ENCODE measurements around the gene STARD5.

STARD5 gene

GRCh38 chr15:81289910-81290309 is 34.0 kb downstream of the STARD5 start:
- no peak for DNase-seq

DNA sequence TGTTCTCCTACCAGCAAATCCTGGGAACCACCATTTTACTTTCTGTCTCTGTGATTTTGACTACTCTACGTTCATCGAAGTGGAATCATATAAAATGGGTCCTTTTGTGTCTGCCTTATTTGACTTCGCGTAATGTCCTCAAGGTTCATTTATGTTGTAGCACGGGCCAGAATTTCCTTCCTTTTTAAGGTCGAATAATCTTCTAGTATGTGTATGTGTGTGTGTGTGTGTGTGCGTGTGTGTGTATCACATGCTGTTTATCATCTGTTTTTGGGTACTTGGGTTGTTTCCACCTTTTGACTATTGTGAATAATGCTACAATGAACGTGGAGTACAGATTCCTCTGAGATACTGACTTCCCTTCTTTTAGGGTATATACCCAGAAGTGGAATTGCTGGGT is 35.3 kb downstream of the STARD5 start:
- no peak for DNase-seq

DNA sequence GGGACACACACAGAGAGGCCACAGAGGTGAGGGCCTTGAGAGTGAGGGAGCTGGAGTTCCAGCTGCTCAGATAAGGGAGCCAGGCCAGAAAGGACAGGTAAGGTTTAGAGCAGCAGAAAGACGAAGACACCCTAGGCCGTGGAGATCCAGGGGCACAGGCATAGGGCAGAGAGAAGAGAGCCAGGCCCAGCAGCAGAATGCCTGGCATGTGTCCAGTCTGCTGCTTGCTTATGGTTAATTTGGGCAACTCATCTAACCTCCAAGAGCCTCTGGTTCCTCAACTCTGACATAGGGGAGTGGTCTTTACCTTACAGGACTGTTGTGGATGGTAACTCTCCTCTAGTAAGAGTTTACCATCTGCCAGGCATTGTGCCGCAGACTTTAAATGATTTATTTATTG is 35.9 kb downstream of the STARD5 start:
- DNase-seq = no peak

- DNase-seq = no peak
Observed at GRCh38 chr15:81286621-81287121, 37.3 kb downstream of the STARD5 start.

GRCh38 chr15:81285461-81285860 is 38.5 kb downstream of the STARD5 start:
- no peak for DNase-seq

- no peak for DNase-seq
Observed at GRCh38 chr15:81284256-81285031, 39.5 kb downstream of the STARD5 start.

- no peak for DNase-seq
Observed at GRCh38 chr15:81282911-81283310, 41.0 kb downstream of the STARD5 start.

GRCh38 chr15:81282606-81282895 is 41.4 kb downstream of the STARD5 start:
- DNase-seq = no peak

- no peak for DNase-seq
Observed at GRCh38 chr15:81281766-81282605, 42.0 kb downstream of the STARD5 start.

- DNase-seq = no peak
Observed at GRCh38 chr15:81281456-81281735, 42.5 kb downstream of the STARD5 start.

- peak; percentile 50 for DNase-seq
Observed at GRCh38 chr15:81280696-81281455, 43.1 kb downstream of the STARD5 start.

DNA sequence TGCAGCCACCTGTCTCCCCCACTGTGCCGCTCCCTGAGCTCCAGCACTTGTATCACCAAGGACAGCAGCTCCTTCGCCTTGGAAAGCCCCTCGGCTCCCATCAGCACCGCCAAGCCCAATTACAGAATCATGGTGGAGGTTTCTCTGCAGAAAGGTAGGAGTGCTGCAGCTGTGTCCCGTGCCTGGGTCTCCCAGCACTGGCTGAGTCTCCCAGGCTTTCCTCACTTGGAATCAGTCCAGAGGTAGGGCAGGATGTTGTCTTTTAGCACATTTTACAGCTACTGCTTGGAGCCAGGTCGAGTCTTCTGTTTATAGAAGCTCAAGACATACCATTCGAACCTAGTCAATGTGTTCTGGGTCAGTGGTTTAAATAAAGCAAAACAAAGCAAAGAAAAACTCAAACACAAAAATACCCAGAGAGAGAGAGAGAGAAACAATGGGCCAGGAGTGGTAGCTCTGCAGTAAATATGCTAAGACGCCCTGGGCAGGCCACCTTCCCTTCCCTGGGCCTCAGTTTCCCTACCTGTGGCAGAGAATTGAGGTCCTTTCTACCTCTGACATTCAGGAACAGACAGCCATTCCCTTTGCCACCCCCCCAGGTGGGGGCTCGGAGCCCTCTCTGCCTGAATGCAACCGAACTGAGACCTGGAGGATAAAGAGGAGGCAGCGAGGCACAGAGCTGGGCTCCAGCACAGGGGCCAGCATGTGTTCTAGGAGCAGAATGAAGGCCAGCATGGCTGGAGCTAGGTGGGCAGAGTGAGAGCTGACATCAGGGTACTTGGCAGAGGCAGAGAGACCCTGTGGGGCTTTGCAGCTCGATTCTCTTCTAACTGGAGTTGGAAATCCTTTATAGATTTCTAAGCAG is 44.1 kb downstream of the STARD5 start:
- no peak for DNase-seq

GRCh38 chr15:81278306-81279029 is 45.5 kb downstream of the STARD5 start:
- no peak for DNase-seq

DNA sequence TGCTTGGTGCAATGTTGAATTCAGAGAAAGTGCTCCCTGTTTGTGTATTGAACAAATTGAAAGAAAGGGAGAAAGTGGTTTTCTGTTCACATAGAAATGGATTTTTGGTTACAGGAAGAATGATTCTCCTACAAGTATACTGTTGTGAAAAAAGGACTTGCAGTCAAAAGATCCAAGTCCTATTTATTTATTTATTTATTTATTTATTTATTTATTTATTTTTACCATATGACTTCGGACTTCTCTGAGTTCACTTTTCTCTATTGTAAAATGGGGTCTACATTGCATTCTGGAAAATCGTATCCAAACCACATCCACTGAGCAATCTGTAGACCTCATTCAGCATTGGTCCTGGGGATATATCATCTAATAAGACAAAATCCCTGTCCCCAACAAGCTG is 46.1 kb downstream of the STARD5 start:
- DNase-seq = no peak

- no peak for DNase-seq
Observed at GRCh38 chr15:81276967-81277366, 47.0 kb downstream of the STARD5 start.

GRCh38 chr15:81275711-81276392 is 48.1 kb downstream of the STARD5 start:
- no peak for DNase-seq

DNA sequence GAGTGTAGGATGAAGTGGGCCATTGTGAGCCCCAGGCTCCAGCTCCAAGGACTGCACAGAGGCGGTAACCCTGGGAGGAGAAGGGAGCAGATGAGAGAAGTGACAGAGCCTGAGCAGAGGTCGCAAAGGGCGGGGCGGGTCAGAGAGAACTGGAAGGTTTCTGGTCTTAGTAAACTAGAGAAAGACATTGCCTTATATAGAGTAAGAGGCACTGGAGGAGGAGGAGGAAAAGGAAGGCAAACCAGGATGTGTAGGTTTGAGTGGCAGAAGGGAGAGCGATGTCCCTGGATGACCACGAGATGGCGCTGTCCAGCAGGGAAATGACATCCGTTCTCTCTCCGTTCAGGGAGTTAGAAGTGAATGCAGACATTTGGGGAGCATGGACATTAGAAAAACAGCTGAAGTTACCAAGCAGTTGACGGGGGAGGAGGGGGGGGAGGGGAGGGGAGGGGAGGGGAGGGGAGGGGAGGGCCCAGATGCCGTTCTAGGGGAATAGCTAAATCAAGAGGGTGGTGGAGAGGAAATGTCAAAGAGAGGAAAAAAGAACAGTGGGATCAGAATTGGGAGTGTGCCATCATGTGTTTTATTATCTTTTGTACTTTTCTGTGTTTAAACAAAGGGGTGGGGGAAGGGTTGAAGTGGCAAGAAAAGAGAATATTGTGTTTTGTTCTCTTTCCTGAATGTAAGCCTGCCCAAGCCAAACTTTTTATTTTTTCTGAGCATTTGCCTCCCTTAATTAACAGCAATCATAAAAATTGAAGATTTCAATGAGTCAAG is 48.8 kb downstream of the STARD5 start:
- DNase-seq = peak; percentile 87

GRCh38 chr15:81274255-81274654 is 49.7 kb downstream of the STARD5 start:
- no peak for DNase-seq

DNA sequence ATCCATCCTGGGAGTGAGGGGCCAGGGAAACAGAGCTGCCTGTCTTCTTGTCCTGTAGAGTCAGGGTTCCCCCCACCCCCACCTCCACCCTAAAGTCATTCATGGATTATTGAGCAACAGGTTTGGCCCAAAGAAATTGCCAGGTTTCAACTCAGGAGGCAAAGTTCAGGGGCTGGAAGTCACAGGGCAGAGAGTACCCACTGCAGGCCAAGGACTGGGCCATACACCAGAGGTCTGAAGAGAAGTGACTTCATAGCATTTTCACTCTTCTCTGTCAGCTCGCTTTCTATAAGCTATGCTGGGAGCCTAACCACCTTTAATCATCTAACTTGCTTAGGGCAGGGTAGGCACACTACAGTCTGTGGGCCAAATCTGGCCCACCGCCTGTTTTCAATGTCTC is 50.1 kb downstream of the STARD5 start:
- no peak for DNase-seq

GRCh38 chr15:81273200-81273599 is 50.7 kb downstream of the STARD5 start:
- DNase-seq = no peak

Data from right hindlimb (tissue), 1 donor.